ENCODE results near the gene C1QTNF7. TPM values are rescaled to one million over a fixed set of nuclear protein-coding genes. Genes with fewer than 3 reads are reported as not detected.

C1QTNF7 gene
- not detected in 2 replicates for total RNA-seq

GRCh38 chr4:15427701-15428100, at the start of gene C1QTNF7:
TSS of gene C1QTNF7 (plus strand) at chr4:15428033. CDS start at chr4:15435744, 7,711 bp downstream.

GRCh38 chr4:15469402-15470127, 41.7 kb downstream of the C1QTNF7 start, which contains the start of gene CC2D2A:
TSS of gene CC2D2A (plus strand) at chr4:15469882. CDS start at chr4:15475933, 6,051 bp downstream.

Other genes starting within 250 kb of the C1QTNF7 start
- 3.9 and 4.7 TPM in 2 replicates for gene CC2D2A, start 41.8 kb downstream of the C1QTNF7 start, total RNA-seq
- gene FBXL5, start 227.3 kb downstream of the C1QTNF7 start, total RNA-seq, result 76.7 and 173 TPM in 2 replicates

All from epithelial cell of umbilical artery (primary cell).